ENCODE results near the gene ZNF569. TPM values are rescaled to one million over a fixed set of nuclear protein-coding genes. Genes with fewer than 3 reads are reported as not detected.

Gene ZNF569
- total and polyA plus RNA-seq, 2 of the 13 experiments (the other 11 are each of a cell fraction or from before 2014, with no cell fraction given) = 1.4 to 5.7 TPM

DNA sequence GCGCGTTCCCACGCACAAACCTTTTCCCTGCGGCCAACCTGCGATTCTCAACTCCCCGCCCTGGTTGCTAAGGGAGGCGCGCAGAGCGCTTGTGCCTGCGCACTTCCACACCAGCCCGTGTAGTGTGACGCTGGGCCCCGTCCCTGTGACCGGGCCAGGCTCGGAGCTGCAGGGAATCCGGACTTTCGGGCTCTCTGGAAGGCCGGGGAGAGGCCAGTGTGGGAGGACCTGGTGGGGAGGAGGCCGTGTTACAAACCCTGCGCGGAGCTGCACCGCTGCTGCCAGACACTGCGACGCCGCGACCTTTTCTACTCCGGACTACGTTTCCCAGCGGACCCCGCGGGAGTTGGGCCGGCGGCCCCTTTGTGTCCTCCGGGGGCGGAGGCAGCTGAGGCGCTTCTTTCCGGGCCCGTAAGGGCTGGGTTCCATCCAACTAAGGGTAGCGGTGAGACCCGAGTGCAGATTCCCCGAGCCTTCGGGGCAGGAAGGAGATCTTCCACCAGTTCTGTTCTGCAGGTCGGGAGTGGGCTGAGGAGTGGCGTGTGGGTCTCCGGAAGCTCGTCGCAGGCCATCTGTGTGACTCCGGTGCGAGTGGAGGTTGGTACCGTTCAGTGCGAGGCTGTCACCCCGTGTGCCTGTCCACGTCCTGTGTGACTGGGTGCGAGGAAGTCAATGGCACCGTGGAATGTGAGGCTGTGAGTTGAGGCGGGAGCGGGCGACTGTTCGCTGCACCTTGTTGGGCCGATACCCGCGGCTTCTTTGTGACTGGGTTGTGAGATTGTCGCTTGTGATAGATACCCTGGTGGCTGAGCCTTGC is 1.9 kb upstream of the ZNF569 start, which contains the start of gene ZNF570 (continued):
- TF ChIP-seq PHF8 (CRISPR knock-in tag; IDR thresholded peaks at IDR 0.05) = peak; percentile 85
- TF ChIP-seq HIVEP1 (CRISPR knock-in tag; IDR thresholded peaks at IDR 0.05) = peak; percentile 84; the same call in 1 of the 2 replicates
- TF ChIP-seq ZFX (CRISPR knock-in tag; IDR thresholded peaks at IDR 0.05; ENCODE audit: low read depth) = peak; percentile 85
- peak; percentile 67; the same call in 1 of the 2 replicates for TF ChIP-seq ZNF768 (CRISPR knock-in tag; IDR thresholded peaks at IDR 0.05)
- peak; percentile 54 for TF ChIP-seq U2AF1 (optimal IDR thresholded peaks at IDR 0.05; ENCODE audit: low read depth, low read length)
- 0 out of 2 replicates have a peak, but pooled peaks have one; percentile 26 for TF ChIP-seq ZSCAN25 (CRISPR knock-in tag; IDR thresholded peaks at IDR 0.05)
- TF ChIP-seq, protein P1, sequence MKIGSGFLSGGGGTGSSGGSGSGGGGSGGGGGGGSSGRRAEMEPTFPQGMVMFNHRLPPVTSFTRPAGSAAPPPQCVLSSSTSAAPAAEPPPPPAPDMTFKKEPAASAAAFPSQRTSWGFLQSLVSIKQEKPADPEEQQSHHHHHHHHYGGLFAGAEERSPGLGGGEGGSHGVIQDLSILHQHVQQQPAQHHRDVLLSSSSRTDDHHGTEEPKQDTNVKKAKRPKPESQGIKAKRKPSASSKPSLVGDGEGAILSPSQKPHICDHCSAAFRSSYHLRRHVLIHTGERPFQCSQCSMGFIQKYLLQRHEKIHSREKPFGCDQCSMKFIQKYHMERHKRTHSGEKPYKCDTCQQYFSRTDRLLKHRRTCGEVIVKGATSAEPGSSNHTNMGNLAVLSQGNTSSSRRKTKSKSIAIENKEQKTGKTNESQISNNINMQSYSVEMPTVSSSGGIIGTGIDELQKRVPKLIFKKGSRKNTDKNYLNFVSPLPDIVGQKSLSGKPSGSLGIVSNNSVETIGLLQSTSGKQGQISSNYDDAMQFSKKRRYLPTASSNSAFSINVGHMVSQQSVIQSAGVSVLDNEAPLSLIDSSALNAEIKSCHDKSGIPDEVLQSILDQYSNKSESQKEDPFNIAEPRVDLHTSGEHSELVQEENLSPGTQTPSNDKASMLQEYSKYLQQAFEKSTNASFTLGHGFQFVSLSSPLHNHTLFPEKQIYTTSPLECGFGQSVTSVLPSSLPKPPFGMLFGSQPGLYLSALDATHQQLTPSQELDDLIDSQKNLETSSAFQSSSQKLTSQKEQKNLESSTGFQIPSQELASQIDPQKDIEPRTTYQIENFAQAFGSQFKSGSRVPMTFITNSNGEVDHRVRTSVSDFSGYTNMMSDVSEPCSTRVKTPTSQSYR (CRISPR knock-in tag; IDR thresholded peaks at IDR 0.05; ENCODE audit: borderline replicate concordance) = no peak
- no peak for TF ChIP-seq PHB2 (IDR thresholded peaks at IDR 0.05; ENCODE audit: partially characterized antibody)
- TF ChIP-seq ZNF383 (CRISPR knock-in tag; IDR thresholded peaks at IDR 0.05; ENCODE audit: borderline replicate concordance) = no peak
- peak in 1 of 2 experiments; percentile 78; a peak in 2 of 4 replicates for TF ChIP-seq KLF16 (CRISPR knock-in tag; IDR thresholded peaks at IDR 0.05)
- no peak for TF ChIP-seq EED (CRISPR knock-in tag; IDR thresholded peaks at IDR 0.05)
- no peak for TF ChIP-seq FOXK2 (IDR thresholded peaks at IDR 0.05)
- TF ChIP-seq THAP11 (CRISPR knock-in tag; IDR thresholded peaks at IDR 0.05) = peak; percentile 99
- TF ChIP-seq HNRNPL (IDR thresholded peaks at IDR 0.05; ENCODE audit: low read depth, low read length) = peak; percentile 63; the same call in 1 of the 2 replicates
- peak; percentile 73 for TF ChIP-seq POLR2G (IDR thresholded peaks at IDR 0.05; ENCODE audit: low read depth, low read length)
- TF ChIP-seq, protein P2, sequence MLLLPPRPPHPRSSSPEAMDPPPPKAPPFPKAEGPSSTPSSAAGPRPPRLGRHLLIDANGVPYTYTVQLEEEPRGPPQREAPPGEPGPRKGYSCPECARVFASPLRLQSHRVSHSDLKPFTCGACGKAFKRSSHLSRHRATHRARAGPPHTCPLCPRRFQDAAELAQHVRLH (CRISPR knock-in tag; IDR thresholded peaks at IDR 0.05; ENCODE audit: borderline replicate concordance, low read depth) = peak; percentile 62; the same call in 1 of the 2 replicates
- TF ChIP-seq SALL1 (CRISPR knock-in tag; IDR thresholded peaks at IDR 0.05) = peak; percentile 54
- no peak for TF ChIP-seq ZNF430 (CRISPR knock-in tag; IDR thresholded peaks at IDR 0.05)
- peak; percentile 60; the same call in 1 of the 2 replicates for TF ChIP-seq ZMYM4 (CRISPR knock-in tag; IDR thresholded peaks at IDR 0.05)
- TF ChIP-seq SOX6 (IDR thresholded peaks at IDR 0.05) = no peak
- TF ChIP-seq SOX6 (CRISPR knock-in tag; IDR thresholded peaks at IDR 0.05) = peak; percentile 51; the same call in 1 of the 2 replicates
- no peak for TF ChIP-seq RFX3 (CRISPR knock-in tag; IDR thresholded peaks at IDR 0.05)
- TF ChIP-seq, protein P3, sequence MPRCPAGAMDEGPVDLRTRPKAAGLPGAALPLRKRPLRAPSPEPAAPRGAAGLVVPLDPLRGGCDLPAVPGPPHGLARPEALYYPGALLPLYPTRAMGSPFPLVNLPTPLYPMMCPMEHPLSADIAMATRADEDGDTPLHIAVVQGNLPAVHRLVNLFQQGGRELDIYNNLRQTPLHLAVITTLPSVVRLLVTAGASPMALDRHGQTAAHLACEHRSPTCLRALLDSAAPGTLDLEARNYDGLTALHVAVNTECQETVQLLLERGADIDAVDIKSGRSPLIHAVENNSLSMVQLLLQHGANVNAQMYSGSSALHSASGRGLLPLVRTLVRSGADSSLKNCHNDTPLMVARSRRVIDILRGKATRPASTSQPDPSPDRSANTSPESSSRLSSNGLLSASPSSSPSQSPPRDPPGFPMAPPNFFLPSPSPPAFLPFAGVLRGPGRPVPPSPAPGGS (CRISPR knock-in tag; IDR thresholded peaks at IDR 0.05) = peak; percentile 45; the same call in 1 of the 2 replicates
- TF ChIP-seq, protein P4, sequence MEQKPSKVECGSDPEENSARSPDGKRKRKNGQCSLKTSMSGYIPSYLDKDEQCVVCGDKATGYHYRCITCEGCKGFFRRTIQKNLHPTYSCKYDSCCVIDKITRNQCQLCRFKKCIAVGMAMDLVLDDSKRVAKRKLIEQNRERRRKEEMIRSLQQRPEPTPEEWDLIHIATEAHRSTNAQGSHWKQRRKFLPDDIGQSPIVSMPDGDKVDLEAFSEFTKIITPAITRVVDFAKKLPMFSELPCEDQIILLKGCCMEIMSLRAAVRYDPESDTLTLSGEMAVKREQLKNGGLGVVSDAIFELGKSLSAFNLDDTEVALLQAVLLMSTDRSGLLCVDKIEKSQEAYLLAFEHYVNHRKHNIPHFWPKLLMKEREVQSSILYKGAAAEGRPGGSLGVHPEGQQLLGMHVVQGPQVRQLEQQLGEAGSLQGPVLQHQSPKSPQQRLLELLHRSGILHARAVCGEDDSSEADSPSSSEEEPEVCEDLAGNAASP (CRISPR knock-in tag; IDR thresholded peaks at IDR 0.05; ENCODE audit: borderline replicate concordance) = no peak; the same call in 1 of the 2 replicates
- TF ChIP-seq ELF1 (CRISPR knock-in tag; IDR thresholded peaks at IDR 0.05) = peak; percentile 76
- 0 out of 2 replicates have a peak, but pooled peaks have one; percentile 50 for TF ChIP-seq ZNF546 (CRISPR knock-in tag; conservative IDR thresholded peaks at IDR 0.05)

Measured in HepG2 (cell line).